HG03442 (cell line): ENCODE measurements around the gene ZNF70.

Experiments
- ATAC-seq: cut with Tn5 transposase; IDR thresholded peaks from one replicate; pipeline ENCODE4 v1.9.1; 2021; ENCODE audit warnings: mild to moderate bottlenecking, moderate library complexity; ENCODE audit not compliant: unreplicated experiment

The ZNF70 gene

GRCh38 chr22:23720855-23721254 lies 30.1 kb downstream of the ZNF70 start:
- ATAC-seq: no peak

DNA sequence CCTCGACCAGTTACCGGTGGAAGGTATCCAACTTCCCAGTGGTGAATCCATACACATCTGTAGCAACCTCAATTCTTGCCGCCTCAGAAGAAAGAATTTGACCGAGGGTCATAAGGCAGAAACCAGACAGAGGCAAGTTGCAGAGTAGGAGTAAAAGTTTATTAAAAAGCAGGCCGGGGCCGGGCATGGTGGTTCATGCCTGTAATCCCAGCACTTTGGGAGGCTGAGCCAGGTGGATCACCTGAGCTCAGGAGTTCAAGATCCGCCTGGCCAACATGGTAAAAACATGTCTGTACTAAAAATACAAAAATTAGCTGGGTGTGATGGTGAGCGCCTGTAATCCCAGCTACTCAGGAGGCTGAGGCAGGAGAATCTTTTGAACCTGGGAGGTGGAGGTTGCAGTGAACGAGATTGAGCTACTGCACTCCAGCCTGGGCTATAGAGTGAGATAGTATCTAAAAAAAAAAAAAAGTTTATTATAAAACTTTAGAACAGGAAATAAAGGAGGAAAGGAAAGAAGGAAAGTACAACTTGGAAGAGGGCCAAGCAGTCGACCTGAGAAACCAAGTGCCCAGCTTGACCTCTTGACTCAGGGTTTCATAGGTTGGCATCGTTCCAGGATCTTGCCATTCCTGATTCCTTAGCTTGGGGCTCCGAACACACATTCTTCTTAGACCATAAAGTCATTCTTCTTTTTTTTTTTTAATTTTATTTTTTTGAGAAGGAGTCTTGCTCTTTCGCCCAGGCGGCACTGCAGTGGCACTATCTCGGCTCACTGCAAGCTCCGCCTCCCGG lies 32.3 kb downstream of the ZNF70 start:
- no peak for ATAC-seq

DNA sequence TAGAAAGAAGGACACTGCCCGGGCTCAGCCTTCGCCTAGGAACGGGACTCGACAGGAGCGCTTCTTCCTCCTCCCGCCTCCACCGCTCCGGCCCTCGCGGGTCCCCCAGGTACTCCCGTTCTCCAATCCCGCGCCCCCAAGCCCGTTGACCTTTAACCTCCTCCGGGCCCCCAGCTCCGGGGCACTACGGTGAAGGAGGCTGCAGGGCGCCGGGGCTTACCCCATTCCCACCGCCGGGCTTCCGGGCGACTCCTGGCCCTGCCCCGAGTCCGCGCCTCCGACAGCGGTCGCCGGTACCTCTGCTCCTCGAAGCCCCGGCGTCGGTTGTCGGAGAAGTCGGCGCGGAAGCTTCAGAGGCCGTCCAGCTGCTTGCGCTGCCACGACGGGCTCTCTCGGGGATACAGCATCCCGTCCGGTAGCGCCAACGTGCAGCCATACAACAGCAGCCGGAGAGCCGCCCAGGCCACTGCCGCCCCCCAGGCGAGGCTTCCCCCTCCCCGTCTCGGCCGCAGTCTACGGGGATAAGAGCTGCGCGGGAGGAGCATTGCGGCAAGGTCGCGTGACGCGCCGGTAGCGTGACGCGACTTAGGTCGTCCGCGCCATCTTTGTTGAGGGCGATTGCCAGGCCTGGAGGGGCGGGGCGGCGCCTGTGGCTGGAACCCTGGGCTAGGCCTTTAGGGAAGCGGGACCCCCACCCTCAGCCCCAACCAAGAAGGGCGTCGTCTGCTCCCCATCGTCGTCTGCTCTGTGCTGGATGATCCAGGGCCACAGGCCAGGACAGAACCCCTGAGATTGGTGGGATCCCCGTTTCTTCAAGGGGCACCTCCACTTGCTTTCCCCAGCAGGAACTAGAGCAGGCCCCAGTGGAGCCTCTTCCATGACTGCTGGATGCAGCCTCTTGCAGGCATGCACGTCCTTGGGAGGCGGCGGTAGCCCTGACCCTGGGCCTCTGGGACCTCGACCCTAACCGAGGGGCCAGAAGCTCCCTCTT lies 33.8 kb downstream of the ZNF70 start:
- ATAC-seq: peak; percentile 75

- ATAC-seq: no peak
Observed at GRCh38 chr22:23715806-23716375, 35.0 kb downstream of the ZNF70 start.

- ATAC-seq: no peak
Observed at GRCh38 chr22:23714596-23715578, 36.0 kb downstream of the ZNF70 start.

- ATAC-seq: no peak
Observed at GRCh38 chr22:23713696-23714595, 37.0 kb downstream of the ZNF70 start.

DNA sequence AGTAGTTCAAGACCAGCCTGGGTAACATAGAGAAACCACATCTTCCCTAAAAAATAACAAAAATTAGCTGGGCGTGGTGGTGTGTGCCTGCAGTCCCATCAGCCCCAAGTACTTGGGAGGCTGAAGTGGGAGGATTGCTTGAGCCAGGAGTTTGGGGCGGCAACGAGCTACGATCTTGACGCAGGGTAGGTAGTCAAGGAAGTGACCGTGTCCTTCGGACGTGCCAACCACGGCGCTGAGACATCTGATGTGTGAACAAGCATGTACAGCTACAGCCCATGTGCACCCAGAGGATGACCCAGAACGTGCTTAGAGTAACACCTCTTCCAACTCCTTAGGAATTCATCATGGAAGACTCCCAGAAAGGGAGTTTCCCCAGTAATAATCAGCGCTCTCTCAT lies 38.7 kb downstream of the ZNF70 start:
- no peak for ATAC-seq

- no peak for ATAC-seq
Observed at GRCh38 chr22:23709107-23709506, 41.8 kb downstream of the ZNF70 start.

GRCh38 chr22:23708270-23708669 lies 42.6 kb downstream of the ZNF70 start:
- ATAC-seq: no peak

GRCh38 chr22:23705358-23705757 lies 45.6 kb downstream of the ZNF70 start:
- no peak for ATAC-seq

GRCh38 chr22:23704829-23705228 lies 46.1 kb downstream of the ZNF70 start:
- no peak for ATAC-seq

- ATAC-seq: no peak
Observed at GRCh38 chr22:23704062-23704461, 46.9 kb downstream of the ZNF70 start.

DNA sequence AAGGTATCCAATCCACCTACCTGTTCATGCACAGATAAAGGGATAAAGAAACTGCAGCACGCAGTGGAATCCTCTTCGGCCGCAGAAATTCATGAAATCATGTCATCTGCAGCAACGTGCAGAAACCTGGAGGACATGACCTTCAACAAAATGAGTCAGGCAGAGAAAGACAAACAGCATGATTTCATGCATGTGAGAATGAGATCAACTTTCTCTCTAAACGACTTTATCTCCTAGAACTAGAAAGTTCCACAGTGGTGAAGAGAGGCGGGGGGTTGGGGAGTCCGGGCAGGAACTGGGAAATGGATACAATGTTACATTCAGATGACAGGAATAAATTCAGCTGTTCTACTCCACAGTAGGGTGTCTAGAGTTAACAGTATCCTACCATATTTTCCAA lies 50.2 kb downstream of the ZNF70 start:
- ATAC-seq: no peak

DNA sequence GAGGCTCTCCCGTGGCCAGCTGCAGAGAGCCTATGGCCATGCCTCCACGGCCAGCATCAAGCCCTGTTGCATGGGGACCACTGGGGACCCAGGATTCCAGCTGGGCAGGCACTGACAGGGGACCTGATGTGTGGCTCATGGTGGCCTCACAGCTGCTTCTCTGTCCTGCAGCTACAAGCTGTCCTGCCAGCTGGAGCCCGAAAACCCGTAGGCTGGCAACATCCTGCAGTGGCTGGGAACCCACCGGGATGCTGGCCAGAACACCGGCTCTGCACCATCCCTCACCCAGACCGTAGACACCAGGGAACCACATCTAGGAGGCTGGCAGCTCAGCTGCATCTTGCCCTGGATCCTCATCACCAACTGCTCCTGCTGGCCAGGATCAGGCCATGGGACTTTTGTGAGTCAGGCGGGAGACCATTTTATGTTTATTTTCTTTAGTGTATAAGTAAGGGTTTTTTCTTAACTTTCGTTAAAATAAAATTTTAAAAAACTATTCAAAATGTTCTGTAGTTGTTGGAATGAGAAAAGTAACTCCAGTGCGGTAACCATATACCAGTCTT lies 52.2 kb downstream of the ZNF70 start:
- ATAC-seq: no peak

DNA sequence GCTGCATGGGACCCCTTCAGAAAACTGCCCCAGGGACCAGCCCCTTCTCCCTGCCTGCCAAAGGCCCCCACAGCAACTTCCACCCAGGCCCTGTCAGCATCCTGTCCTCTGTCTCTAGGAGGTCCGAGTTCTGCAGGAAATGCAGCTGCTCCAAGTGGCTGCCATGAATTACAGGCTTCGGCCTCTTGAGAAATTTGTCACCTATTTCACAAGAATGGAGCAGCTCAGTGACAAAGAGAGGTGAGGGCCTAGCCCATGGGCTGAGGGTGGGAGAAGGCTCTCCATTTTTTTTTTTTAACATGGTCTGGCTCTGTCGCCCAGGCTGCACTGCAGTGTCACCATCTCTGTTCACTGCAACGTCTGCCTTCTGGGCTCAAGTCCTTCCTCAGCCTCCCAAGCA lies 52.8 kb downstream of the ZNF70 start:
- ATAC-seq: no peak

DNA sequence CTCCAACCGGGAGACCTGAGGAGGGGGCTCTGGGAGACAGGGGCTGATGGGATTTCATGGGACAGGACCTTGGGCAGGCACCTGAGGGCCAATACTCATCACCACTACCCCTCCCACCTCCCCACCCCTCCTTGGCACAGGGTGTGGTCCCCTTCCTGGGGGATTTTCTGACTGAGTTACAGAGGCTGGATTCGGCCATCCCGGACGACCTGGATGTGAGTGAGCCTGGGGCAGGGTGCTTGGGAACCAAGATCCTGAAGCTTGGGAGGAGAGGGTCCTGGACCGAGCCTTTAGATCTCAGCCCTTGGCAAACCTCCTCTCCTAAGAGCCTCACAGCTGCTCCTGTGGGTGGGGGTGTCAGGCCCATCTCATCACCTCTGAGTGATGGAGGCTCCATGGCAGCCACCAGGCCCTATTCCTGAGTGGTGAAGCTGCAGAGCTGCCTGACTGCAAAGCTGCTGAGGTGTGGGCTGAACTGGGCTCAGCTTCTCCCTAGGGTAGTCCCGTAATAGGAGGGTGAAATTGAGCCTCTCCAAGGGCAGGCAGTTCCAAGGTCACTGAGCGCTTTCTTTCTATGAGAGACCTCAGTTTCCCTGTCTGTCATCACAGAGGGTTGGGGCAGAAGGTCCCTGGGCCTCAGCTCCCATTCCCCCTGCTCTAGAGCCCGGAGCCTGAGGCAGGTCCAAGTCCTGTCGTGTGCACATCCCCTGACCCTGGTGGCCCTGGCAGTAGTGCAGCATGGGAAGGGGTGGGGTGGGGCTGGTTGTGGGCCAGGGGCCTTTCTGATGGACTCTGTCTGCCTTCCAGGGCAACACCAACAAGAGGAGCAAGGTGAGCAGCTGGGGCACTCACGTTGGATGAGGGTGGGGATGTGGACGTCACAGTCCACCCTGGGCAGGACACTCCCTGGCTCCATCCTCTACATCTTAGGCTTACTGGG lies 53.6 kb downstream of the ZNF70 start:
- no peak for ATAC-seq

- ATAC-seq: no peak
Observed at GRCh38 chr22:23696326-23696851, 54.5 kb downstream of the ZNF70 start.
